Measurements from ENCODE around the gene AMH. TPM values are rescaled to one million over a fixed set of nuclear protein-coding genes. Genes with fewer than 3 reads are reported as not detected.
A peak's percentile ranks its signal among the peaks of the same experiment; 100 is the strongest.

Gene AMH
- total RNA-seq (2021; ENCODE audit: unreplicated experiment) = 42.8 TPM
- 14.0 and 14.4 TPM in 2 replicates for polyA plus RNA-seq (2012)
- percentile 63 among the genes with signal in this experiment for Bru-seq, nascent RNA
- percentile 90 among the genes with signal in this experiment for BruChase-seq, experiment 1, labeled RNA remaining after a 6-hour chase
- BruChase-seq, experiment 2, labeled RNA remaining after a 2-hour chase = percentile 77 among the genes with signal in this experiment
- long read RNA-seq, transcript AMH-202 (3 exons, 1,686 nt) = major isoform, 46 of 64 reads
- long read RNA-seq, partial matches to known transcripts = 0 of 64 reads
- long read RNA-seq, other reads (novel, unspliced or antisense) = 17 of 64 reads

DNA sequence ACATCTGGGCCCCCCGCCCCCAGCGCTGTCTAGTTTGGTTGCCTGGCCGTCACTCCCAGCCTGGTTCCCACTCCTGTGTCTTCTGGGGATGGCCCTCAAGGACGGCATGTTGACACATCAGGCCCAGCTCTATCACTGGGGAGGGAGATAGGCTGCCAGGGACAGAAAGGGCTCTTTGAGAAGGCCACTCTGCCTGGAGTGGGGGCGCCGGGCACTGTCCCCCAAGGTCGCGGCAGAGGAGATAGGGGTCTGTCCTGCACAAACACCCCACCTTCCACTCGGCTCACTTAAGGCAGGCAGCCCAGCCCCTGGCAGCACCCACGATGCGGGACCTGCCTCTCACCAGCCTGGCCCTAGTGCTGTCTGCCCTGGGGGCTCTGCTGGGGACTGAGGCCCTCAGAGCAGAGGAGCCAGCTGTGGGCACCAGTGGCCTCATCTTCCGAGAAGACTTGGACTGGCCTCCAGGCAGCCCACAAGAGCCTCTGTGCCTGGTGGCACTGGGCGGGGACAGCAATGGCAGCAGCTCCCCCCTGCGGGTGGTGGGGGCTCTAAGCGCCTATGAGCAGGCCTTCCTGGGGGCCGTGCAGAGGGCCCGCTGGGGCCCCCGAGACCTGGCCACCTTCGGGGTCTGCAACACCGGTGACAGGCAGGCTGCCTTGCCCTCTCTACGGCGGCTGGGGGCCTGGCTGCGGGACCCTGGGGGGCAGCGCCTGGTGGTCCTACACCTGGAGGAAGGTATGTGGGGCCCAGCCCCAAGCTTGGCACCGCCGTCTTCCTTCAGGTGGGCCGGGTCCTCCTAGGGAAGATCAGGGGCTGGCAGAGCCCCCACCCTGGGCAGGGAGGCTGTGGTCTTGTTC, at the start of gene AMH:
AMH (plus strand) TSS at position 314 of the 857 bp plus-strand sequence; CDS start at position 324, 10 bp downstream.
- ATAC-seq = peak; percentile 12; the same call in 1 of the 2 replicates
- Histone ChIP-seq H3K4me3 (replicated peaks in 1 of 2; ENCODE audit: low read depth in 1 of 2, low read length in 2 of 2) (no peak within 1 kb of the TSS), H3K4me2 (ENCODE audit: low read length) (no peak within 1 kb of the TSS), H4K20me1 (ENCODE audit: insufficient read depth) (no peaks in the 10 kb centered on the region), H3K9ac (ENCODE audit: low read length) (no peak within 1 kb of the TSS), H3K9me3 (ENCODE audit: control insufficient read depth in 1 of 2, insufficient read depth in 1 of 2, low read depth in 1 of 2, low read length in 2 of 2) (no peaks in the 10 kb centered on the region), H3K4me1 (ENCODE audit: control insufficient read depth in 1 of 2, insufficient read depth in 2 of 2, low read length in 2 of 2) (0 out of 4 replicates have a peak, but pooled peaks cover 0 to 4% of the 10 kb centered on the region in 2 experiments), H3K79me2 (ENCODE audit: insufficient read depth, low read length) (peaks cover 21% of the 10 kb centered on the region), H3K27ac (ENCODE audit: low read depth, low read length) (no peak within 1 kb of the TSS; the same call in 1 of the 2 replicates), H3K36me3 (ENCODE audit: control insufficient read depth in 1 of 2, insufficient read depth in 2 of 2, low read length in 2 of 2) (peaks cover 27 to 35% of the 10 kb centered on the region in 2 experiments), H3K9me2 (ENCODE audit: insufficient read depth) (no peaks in the 10 kb centered on the region), H2AFZ (ENCODE audit: low read depth, low read length, poor library complexity, severe bottlenecking) (no peak within 1 kb of the TSS), H3K27me3 (ENCODE audit: insufficient read depth, low read length) (no peaks in the 10 kb centered on the region)
- intact Hi-C loops (cut with micrococcal nuclease) = no loop called here
- BruUV-seq (replicated peaks) = no TSS peak
- ChIA-PET CTCF (interaction anchor here (1.2 kb wide), 1 partner anchor 13 kb away, joined by 3 read pairs; no protein-coding TSS in a partner anchor), RAD21 (ENCODE audit: low non-redundant PET in 1 of 2, low total read pairs in 2 of 2, uncharacterized antibody in 2 of 2, unreplicated experiment in 2 of 2) (no interaction called here), POLR2A (no interaction called here)
- no peak for DNase-seq (ENCODE audit: low read depth, low spot score)
- no peak for TF ChIP-seq TCF7L2 (IDR thresholded peaks at IDR 0.05; ENCODE audit: borderline replicate concordance, extremely low read depth, insufficient read depth, insufficient read length)

DNA sequence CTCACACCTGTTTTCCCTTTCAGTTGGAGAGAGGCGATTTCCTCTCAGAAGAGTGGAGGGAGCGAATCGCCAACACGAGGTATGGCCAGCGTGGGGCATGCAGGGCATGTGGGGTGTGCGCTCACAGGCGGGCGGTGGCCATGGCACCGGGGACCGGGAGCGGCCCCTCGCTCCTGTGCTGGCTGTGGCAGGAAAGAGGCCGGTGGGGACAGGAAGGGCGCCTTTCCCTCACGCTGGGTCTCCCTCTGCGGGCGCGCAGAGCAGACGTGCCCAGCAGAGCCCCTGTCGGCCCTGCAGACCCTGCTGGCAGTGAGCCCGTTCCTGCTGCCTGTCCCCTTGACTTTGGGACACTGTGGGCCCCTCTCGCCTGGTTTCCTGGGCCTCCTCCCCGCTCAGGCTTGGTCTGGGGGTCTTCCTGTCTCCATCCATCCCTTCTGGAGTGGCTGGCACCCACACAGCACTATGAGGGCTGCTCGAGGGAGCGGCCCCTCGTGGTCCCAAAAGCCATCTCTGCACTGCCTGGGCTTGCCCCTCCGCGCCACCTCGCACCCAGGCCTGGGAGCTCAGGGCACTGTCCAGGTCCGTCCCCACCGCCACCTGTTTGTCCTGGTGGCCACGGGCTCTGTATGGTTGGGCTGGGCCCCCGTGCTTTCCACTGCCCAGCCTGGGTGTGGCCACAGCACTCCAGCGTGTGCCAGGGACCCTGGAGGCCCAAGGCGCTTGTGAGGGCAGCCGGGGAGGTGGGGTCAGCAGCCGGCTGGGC, 49.1 kb upstream of the AMH start:
- POLR2A ChIA-PET = no interaction called here
- peaks cover 12 to 14% of the 10 kb centered on the region in 2 experiments; a peak in 3 of 4 replicates for H3K36me3 ChIP-seq (ENCODE audit: control insufficient read depth in 1 of 2, insufficient read depth in 2 of 2, low read length in 2 of 2)
- TF ChIP-seq SP1 (IDR thresholded peaks at IDR 0.05; ENCODE audit: low read depth) (no peak), RAD21 (IDR thresholded peaks at IDR 0.05; ENCODE audit: low read depth) (no peak), SRF (IDR thresholded peaks at IDR 0.05; ENCODE audit: low read depth) (no peak), TCF7L2 (IDR thresholded peaks at IDR 0.05; ENCODE audit: borderline replicate concordance, extremely low read depth, insufficient read depth, insufficient read length) (no peak), EZH2phosphoT487 (IDR thresholded peaks at IDR 0.05; ENCODE audit: borderline replicate concordance) (no peak), FOSL1 (IDR thresholded peaks at IDR 0.05; ENCODE audit: low read depth) (no peak), POLR2AphosphoS5 (IDR thresholded peaks at IDR 0.05; ENCODE audit: low read depth, low read length) (no peak), ZNF274 (IDR thresholded peaks at IDR 0.05; ENCODE audit: low read depth, low read length) (no peak), CEBPB (IDR thresholded peaks at IDR 0.05; ENCODE audit: low read depth) (no peak), ZFX (IDR thresholded peaks at IDR 0.05) (no peak), CBX3 (IDR thresholded peaks at IDR 0.05; ENCODE audit: low read depth) (no peak)
- TF ChIP-seq, protein P1, sequence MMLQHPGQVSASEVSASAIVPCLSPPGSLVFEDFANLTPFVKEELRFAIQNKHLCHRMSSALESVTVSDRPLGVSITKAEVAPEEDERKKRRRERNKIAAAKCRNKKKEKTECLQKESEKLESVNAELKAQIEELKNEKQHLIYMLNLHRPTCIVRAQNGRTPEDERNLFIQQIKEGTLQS (IDR thresholded peaks at IDR 0.05) = no peak
- TF ChIP-seq, protein P2, sequence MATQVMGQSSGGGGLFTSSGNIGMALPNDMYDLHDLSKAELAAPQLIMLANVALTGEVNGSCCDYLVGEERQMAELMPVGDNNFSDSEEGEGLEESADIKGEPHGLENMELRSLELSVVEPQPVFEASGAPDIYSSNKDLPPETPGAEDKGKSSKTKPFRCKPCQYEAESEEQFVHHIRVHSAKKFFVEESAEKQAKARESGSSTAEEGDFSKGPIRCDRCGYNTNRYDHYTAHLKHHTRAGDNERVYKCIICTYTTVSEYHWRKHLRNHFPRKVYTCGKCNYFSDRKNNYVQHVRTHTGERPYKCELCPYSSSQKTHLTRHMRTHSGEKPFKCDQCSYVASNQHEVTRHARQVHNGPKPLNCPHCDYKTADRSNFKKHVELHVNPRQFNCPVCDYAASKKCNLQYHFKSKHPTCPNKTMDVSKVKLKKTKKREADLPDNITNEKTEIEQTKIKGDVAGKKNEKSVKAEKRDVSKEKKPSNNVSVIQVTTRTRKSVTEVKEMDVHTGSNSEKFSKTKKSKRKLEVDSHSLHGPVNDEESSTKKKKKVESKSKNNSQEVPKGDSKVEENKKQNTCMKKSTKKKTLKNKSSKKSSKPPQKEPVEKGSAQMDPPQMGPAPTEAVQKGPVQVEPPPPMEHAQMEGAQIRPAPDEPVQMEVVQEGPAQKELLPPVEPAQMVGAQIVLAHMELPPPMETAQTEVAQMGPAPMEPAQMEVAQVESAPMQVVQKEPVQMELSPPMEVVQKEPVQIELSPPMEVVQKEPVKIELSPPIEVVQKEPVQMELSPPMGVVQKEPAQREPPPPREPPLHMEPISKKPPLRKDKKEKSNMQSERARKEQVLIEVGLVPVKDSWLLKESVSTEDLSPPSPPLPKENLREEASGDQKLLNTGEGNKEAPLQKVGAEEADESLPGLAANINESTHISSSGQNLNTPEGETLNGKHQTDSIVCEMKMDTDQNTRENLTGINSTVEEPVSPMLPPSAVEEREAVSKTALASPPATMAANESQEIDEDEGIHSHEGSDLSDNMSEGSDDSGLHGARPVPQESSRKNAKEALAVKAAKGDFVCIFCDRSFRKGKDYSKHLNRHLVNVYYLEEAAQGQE (IDR thresholded peaks at IDR 0.05; ENCODE audit: low read depth) = no peak

More for the DNA sequence above, 49.1 kb upstream of the AMH start:
- Histone ChIP-seq H4K20me1 (ENCODE audit: insufficient read depth) (no peaks in the 10 kb centered on the region), H3K4me2 (ENCODE audit: low read length) (no peak overlapping the region), H3K79me2 (ENCODE audit: insufficient read depth, low read length) (peaks cover 54% of the 10 kb centered on the region), H3K4me3 (replicated peaks in 1 of 2; ENCODE audit: low read depth in 1 of 2, low read length in 2 of 2) (no peak overlapping the region), H3K9me2 (ENCODE audit: insufficient read depth) (no peaks in the 10 kb centered on the region), H3K27me3 (ENCODE audit: insufficient read depth, low read length) (no peaks in the 10 kb centered on the region), H3K9ac (ENCODE audit: low read length) (no peak overlapping the region), H3K27ac (ENCODE audit: low read depth, low read length) (no peak overlapping the region), H2AFZ (ENCODE audit: low read depth, low read length, poor library complexity, severe bottlenecking) (no peak overlapping the region), H3K9me3 (ENCODE audit: control insufficient read depth in 1 of 2, insufficient read depth in 1 of 2, low read depth in 1 of 2, low read length in 2 of 2) (no peaks in the 10 kb centered on the region), H3K4me1 (ENCODE audit: control insufficient read depth in 1 of 2, insufficient read depth in 2 of 2, low read length in 2 of 2) (no peaks in the 10 kb centered on the region)
- ChIA-PET RAD21 (ENCODE audit: low non-redundant PET in 1 of 2, low total read pairs in 2 of 2, uncharacterized antibody in 2 of 2, unreplicated experiment in 2 of 2) (no interaction called here), CTCF (interaction anchor here (1.0 kb wide), 1 partner anchor 44 kb away, joined by 4 read pairs; no protein-coding TSS in a partner anchor)
- BruUV-seq (replicated peaks) = no TSS peak
- DNase-seq (ENCODE audit: low read depth, low spot score) (no peak), ATAC-seq (no peak)
- intact Hi-C loops (cut with micrococcal nuclease) = no loop called here

All from HCT116 (cell line).